Measurements from ENCODE around the gene PGGHG.

GRCh38 chr11:334264-334994 lies 45.5 kb downstream of the PGGHG start:
- TF ChIP-seq POLR2A (IDR thresholded peaks at IDR 0.05): no peak
- TF ChIP-seq CTCF (IDR thresholded peaks at IDR 0.05): no peak
